AG09319 (cell line): ENCODE results near the gene ZSCAN21.
"Not testable (repeated sequence)": the region's sequence is repeated elsewhere in the genome, so short reads cannot be mapped to it uniquely, and the experiment has no call there.

Experiments
- DNase-seq: peaks from one replicate; pipeline ENCODE4 v3.0.0-alpha.2; 2010; ENCODE audit warnings: low read depth; ENCODE audit errors: extremely low read depth
- CTCF ChIP-seq: IDR thresholded peaks from 2 replicates; pipeline ENCODE4 v1.5.1; 2011; ENCODE audit warnings: low read depth, mild to moderate bottlenecking, inconsistent platforms, low read length, moderate library complexity

The ZSCAN21 gene

GRCh38 chr7:100011516-100011915, 38.1 kb upstream of the ZSCAN21 start:
- DNase-seq = no peak
- TF ChIP-seq CTCF = no peak

GRCh38 chr7:100012385-100013327, 36.9 kb upstream of the ZSCAN21 start:
- DNase-seq = not testable (repeated sequence)

DNA sequence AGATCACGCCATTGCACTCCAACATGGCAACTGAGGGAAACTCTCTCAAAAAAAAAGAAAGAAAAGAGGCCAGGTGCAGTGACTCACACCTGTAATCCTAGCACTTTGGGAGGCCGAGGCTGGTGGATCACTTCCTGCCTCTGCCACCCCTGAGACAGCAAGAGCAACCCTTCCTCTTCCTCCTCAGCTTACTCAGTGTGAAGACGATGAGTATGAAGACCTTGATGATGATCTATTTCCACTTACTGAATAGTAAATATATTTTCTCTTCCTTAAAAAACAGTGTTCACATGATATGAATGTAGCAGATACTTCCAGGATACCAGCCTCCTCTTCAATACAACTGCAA, 36.3 kb upstream of the ZSCAN21 start:
- TF ChIP-seq CTCF = no peak
- DNase-seq = no peak

- no peak for TF ChIP-seq CTCF
- DNase-seq = peak; percentile 82
Measured at GRCh38 chr7:100015232-100016214, 34.1 kb upstream of the ZSCAN21 start, which contains the start of gene ZKSCAN1. ZKSCAN1 (plus strand) TSS chr7:100015596; CDS start chr7:100023507, 7,911 bp downstream.

GRCh38 chr7:100016215-100016901, 33.2 kb upstream of the ZSCAN21 start:
- TF ChIP-seq CTCF = no peak
- no peak for DNase-seq

DNA sequence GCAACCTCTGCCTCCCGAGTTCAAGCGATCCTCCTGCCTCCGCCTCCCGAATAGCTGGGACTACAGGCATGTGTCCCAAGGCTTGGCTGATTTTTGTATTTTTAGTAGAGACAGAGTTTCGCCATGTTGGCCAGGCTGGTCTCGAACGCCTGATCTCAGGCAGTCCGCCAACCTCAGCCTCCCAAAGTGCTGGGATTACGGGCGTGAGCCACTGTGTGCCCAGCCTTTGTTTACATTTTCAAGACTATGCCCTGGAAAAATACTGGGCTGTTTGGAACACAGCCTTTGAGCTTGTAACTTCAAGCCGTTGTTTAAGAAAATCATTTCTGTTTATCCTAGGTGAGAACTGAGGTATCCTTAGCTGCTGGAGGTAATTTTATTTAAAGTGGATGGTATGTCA, 32.3 kb upstream of the ZSCAN21 start:
- DNase-seq = no peak
- no peak for TF ChIP-seq CTCF

- DNase-seq = no peak
- TF ChIP-seq CTCF = no peak
Measured at GRCh38 chr7:100017875-100018274, 31.7 kb upstream of the ZSCAN21 start.
